GM23248 (cell line): ENCODE results near the gene ANKRD49. TPM values are rescaled to one million over a fixed set of nuclear protein-coding genes. Genes with fewer than 3 reads are reported as not detected.
A peak's percentile ranks its signal among the peaks of the same experiment; 100 is the strongest.

ENCODE experiments used
- DNase-seq: peaks from one replicate; pipeline ENCODE4 v3.0.0-alpha.2; 2015
- H2AFZ ChIP-seq: fragments of 200-600 bp; sonication (generic); 2 replicates; pipeline ENCODE4 v1.6.1; 2016; ENCODE audit warnings: antibody characterized with exemption
- H3F3A ChIP-seq: fragments of 200-600 bp; sonication (generic); 2 replicates; pipeline ENCODE4 v1.6.1; 2016; ENCODE audit warnings: mild to moderate bottlenecking, antibody characterized with exemption, mixed run types; ENCODE audit not compliant: insufficient read depth
- H3K27ac ChIP-seq: fragments of 200-600 bp; sonication (generic); 2 replicates; pipeline ENCODE4 v1.5.1; 2016; ENCODE audit warnings: mild to moderate bottlenecking
- H3K27me3 ChIP-seq: fragments of 200-600 bp; sonication (generic); replicated peaks from 2 replicates; pipeline ENCODE4 v1.6.1; 2016; ENCODE audit warnings: mild to moderate bottlenecking; ENCODE audit not compliant: insufficient read depth
- H3K36me3 ChIP-seq: fragments of 200-600 bp; sonication (generic); 2 replicates; pipeline ENCODE4 v1.6.1; 2016; ENCODE audit warnings: low read depth, mild to moderate bottlenecking
- H3K4me1 ChIP-seq: fragments of 200-600 bp; sonication (generic); 2 replicates; pipeline ENCODE4 v1.6.1; 2016; ENCODE audit warnings: mild to moderate bottlenecking; ENCODE audit not compliant: insufficient read depth
- H3K4me2 ChIP-seq: fragments of 200-600 bp; sonication (generic); one replicate; pipeline ENCODE4 v1.6.1; 2016; ENCODE audit warnings: mild to moderate bottlenecking; ENCODE audit not compliant: unreplicated experiment
- H3K4me3 ChIP-seq: fragments of 200-600 bp; sonication (generic); 2 replicates; pipeline ENCODE4 v1.5.1; 2016; ENCODE audit warnings: mild to moderate bottlenecking
- H3K79me2 ChIP-seq: fragments of 200-600 bp; sonication (generic); 2 replicates; pipeline ENCODE4 v1.6.1; 2016; ENCODE audit warnings: mild to moderate bottlenecking; ENCODE audit not compliant: insufficient read depth
- H3K9ac ChIP-seq: fragments of 200-600 bp; sonication (generic); 2 replicates; pipeline ENCODE4 v1.6.1; 2016; ENCODE audit warnings: mild to moderate bottlenecking
- H3K9me2 ChIP-seq: fragments of 200-600 bp; sonication (generic); 2 replicates; pipeline ENCODE4 v1.6.1; 2016; ENCODE audit warnings: mixed run types, mild to moderate bottlenecking, moderate library complexity; ENCODE audit not compliant: insufficient read depth
- H3K9me3 ChIP-seq: fragments of 200-600 bp; sonication (generic); one replicate; pipeline ENCODE4 v1.6.1; 2017; ENCODE audit warnings: low read depth
- H4K20me1 ChIP-seq: fragments of 200-600 bp; sonication (generic); 2 replicates; pipeline ENCODE4 v1.6.0; 2016; ENCODE audit not compliant: insufficient read depth
- EZH2 ChIP-seq: fragments of 200-600 bp; sonication (generic); IDR thresholded peaks from 2 replicates; pipeline ENCODE4 v1.6.1; 2018; ENCODE audit warnings: antibody characterized with exemption, mild to moderate bottlenecking; ENCODE audit not compliant: insufficient read depth, poor library complexity, severe bottlenecking
- EZH2phosphoT487 ChIP-seq: fragments of 200-600 bp; sonication (generic); IDR thresholded peaks from 2 replicates; pipeline ENCODE4 v1.6.1; 2018; ENCODE audit warnings: antibody characterized with exemption, moderate library complexity, mild to moderate bottlenecking, low read depth; ENCODE audit not compliant: insufficient read depth
- WGBS, 2 experiments: methylation state at CpG; one replicate each; pipeline ENCODE4 v1.1.6; 2015 to 2017; ENCODE audit warnings: low lambda C conversion rate in 2 of 2, low coverage in 1 of 2; ENCODE audit errors: missing lambda C conversion rate in 2 of 2; 5-methylcytosine and 5-hydroxymethylcytosine counted together
- in situ Hi-C: fragments of 300-500 bp; cut with MboI; formaldehyde crosslinking; loops from 2 replicates; pipeline ENCODE4 v1.15.0; 2020
- polyA plus RNA-seq: library from polyadenylated mRNA; unstranded; fragments of >200 nt; fragmentation: Nextera tagmentation; extraction: Ambion mirVana; gene quantifications from 2 replicates; pipeline ENCODE4 v1.2.1, GENCODE V29; 2016
- total RNA-seq: library from RNA; depleted of rRNA; stranded (reverse); fragments of >200 nt; shearing (Covaris generic); gene quantifications from 2 replicates; pipeline ENCODE4 v1.2.3, GENCODE V29; 2014; rRNA removed

The ANKRD49 gene, protein sequence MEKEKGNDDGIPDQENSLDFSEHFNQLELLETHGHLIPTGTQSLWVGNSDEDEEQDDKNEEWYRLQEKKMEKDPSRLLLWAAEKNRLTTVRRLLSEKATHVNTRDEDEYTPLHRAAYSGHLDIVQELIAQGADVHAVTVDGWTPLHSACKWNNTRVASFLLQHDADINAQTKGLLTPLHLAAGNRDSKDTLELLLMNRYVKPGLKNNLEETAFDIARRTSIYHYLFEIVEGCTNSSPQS
- 18.6 and 37.2 TPM in 2 replicates for total RNA-seq
- polyA plus RNA-seq: 13.9 and 14.1 TPM in 2 replicates

DNA sequence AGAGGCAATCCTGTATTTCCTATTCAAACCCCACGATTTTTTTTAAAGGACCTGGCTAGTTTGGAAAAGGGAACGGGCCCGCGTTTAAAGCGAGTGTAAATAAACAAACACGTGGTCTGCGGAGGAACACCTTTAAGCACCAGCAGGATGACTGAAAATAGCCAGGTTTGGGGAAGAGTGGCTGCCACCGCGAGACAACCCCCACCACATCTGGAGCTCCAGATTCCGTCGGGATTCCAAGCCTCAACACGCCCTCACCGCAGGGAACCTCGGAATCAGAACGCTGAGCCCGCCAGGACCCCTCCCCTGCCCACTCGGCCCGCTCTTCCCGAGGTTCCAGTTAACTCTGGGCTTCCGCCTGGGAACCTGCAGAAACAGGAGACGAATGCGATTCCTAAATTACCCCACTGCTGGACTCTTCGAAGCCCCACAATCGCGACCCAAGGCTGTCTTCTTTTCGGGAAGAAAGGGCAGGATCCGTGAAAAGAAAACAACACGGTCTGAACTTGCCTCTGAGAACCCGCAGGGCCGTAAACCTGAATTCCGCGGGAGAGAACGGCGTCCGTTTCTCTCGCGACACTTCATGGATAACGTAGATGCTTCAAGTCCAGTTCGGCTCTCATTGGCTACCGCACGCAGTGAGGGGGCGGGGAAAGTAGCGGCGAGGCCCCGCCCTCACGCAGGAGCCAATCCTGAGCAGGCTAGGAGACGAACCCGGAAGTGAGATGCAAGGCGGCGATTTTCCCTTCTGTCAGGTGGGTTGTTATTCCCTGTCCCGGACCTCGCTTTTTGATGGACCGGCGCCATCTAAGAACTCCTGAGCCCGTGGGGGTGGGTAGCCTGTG lies at the start of gene ANKRD49, which contains the start of gene MRE11:
Gene ANKRD49 (plus strand): TSS at position 704 of the 845 bp plus-strand sequence. CDS start 2,710 bp downstream, outside the sequence.
Gene MRE11 (minus strand): TSS at position 564 of the 845 bp plus-strand sequence. CDS start 1,043 bp downstream, outside the sequence.
- 1% methylated on average over 53 to 55 of the region's 55 CpGs for WGBS, 2 experiments
- peak; percentile 99 for DNase-seq
- TF ChIP-seq EZH2 (no peak), EZH2phosphoT487 (no peak)
- Histone ChIP-seq H3K9me3 (no peaks in the 10 kb centered on the region), H3K27me3 (no peaks in the 10 kb centered on the region), H2AFZ (peak within 1 kb of the TSS; percentile 98), H3K4me1 (peaks cover 24% of the 10 kb centered on the region), H4K20me1 (no peaks in the 10 kb centered on the region), H3K27ac (peak within 1 kb of the TSS; percentile 80), H3K36me3 (peaks cover 13% of the 10 kb centered on the region; the same call in 1 of the 2 replicates), H3K4me3 (peak within 1 kb of the TSS; percentile 86), H3K9ac (peak within 1 kb of the TSS; percentile 94), H3K9me2 (no peaks in the 10 kb centered on the region), H3K79me2 (peaks cover 44% of the 10 kb centered on the region), H3F3A (no peaks in the 10 kb centered on the region), H3K4me2 (peak within 1 kb of the TSS; percentile 96)
- in situ Hi-C loops: loop anchor here (10.0 kb wide), 1 partner anchor 599 kb away; no protein-coding TSS in a partner anchor

DNA sequence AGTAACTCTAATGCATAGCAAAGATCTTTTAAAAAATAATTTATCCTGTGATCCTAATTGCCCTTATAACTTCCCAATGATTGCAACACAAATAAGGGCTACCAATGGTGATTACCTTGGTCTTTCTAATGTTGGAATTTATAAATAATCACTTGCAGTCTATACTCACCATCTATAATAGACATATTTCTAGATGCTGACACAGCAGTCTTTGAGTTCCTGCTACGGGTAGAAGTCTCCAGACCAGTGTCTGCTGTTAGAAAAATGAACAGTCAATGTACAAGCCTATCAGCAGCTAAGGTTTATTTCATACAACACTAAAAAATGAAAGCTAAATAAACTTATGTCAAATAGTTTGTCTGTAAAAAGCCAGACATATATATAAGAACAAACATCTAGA lies 48.1 kb upstream of the ANKRD49 start:
- in situ Hi-C loops: no loop called here
- Histone ChIP-seq H4K20me1 (no peaks in the 10 kb centered on the region), H3K4me2 (no peak overlapping the region), H3K36me3 (peaks cover 14% of the 10 kb centered on the region), H3K9me2 (no peaks in the 10 kb centered on the region), H3K79me2 (no peaks in the 10 kb centered on the region), H2AFZ (no peak overlapping the region), H3F3A (peaks cover 13% of the 10 kb centered on the region), H3K9me3 (no peaks in the 10 kb centered on the region), H3K27me3 (no peaks in the 10 kb centered on the region), H3K27ac (no peak overlapping the region), H3K4me3 (no peak overlapping the region), H3K4me1 (peaks cover 20% of the 10 kb centered on the region), H3K9ac (no peak overlapping the region)
- no peak for TF ChIP-seq EZH2phosphoT487
- no peak for TF ChIP-seq EZH2
- 50 to 71% methylated on average over 1 of the region's 1 CpG for WGBS, 2 experiments
- no peak for DNase-seq

DNA sequence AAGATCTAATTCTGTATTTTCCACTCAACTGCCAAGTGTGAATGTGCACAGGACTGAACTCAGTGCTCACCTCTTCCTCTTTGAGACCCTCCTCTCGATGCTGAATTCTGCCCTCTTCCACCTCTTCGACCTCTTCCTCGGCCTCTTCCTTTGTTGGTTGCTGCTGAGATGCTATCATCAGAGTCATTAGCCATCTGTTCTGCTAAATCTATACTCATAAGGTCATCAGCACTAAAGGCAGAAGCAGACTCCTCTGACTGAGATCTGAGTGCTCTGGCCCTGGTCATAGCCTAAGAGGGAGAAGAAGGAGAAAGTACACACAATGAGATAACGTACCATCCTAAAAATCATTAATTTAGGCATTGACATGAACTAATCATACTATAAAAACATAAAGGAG lies 46.6 kb upstream of the ANKRD49 start:
- no peak overlapping the region for H3K4me3 ChIP-seq
- no peak for DNase-seq
- H3K9ac ChIP-seq: no peak overlapping the region
- no peaks in the 10 kb centered on the region for H3K9me2 ChIP-seq
- no peak overlapping the region for H3K4me2 ChIP-seq
- no peaks in the 10 kb centered on the region for H3K9me3 ChIP-seq
- TF ChIP-seq EZH2phosphoT487 (no peak), EZH2 (no peak)
- H3K27ac ChIP-seq: no peak overlapping the region
- no peaks in the 10 kb centered on the region for H3K79me2 ChIP-seq
- H2AFZ ChIP-seq: no peak overlapping the region
- 79 to 83% methylated on average over 4 of the region's 4 CpGs for WGBS, 2 experiments
- H3K36me3 ChIP-seq: peaks cover 14% of the 10 kb centered on the region
- no peaks in the 10 kb centered on the region for H3K27me3 ChIP-seq
- in situ Hi-C loops: no loop called here
- peaks cover 13% of the 10 kb centered on the region for H3F3A ChIP-seq
- H3K4me1 ChIP-seq: peaks cover 20% of the 10 kb centered on the region
- H4K20me1 ChIP-seq: no peaks in the 10 kb centered on the region

DNA sequence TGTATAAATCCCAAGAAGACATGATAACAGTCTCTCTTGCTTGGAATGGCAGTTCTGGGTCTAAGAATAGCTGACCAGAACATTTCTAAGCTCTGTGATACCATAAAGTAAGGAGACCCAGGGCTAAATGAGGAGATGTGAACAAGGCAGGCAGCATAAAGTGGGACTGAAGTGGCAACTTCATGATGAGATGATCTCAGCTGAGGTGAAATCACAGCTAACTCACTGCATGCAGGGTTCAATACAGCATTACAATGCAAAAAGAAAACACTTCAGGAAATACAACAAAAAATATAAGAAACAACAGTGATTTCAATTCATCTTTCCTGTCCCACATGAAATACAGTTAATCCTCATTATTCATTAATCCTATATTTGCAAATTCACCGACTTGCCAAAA lies 44.8 kb upstream of the ANKRD49 start:
- Histone ChIP-seq H3K9me3 (no peaks in the 10 kb centered on the region), H3K4me3 (no peak overlapping the region), H4K20me1 (no peaks in the 10 kb centered on the region), H3K27me3 (no peaks in the 10 kb centered on the region), H3K27ac (peak overlapping the region; percentile 63), H3K4me1 (peaks cover 20% of the 10 kb centered on the region), H3K9me2 (no peaks in the 10 kb centered on the region), H3K79me2 (no peaks in the 10 kb centered on the region), H2AFZ (no peak overlapping the region), H3F3A (peaks cover 13% of the 10 kb centered on the region), H3K36me3 (peaks cover 9% of the 10 kb centered on the region), H3K4me2 (peak overlapping the region; percentile 19), H3K9ac (peak overlapping the region; percentile 7; the same call in 1 of the 2 replicates)
- no peak for TF ChIP-seq EZH2phosphoT487
- TF ChIP-seq EZH2: no peak
- DNase-seq: peak; percentile 38
- WGBS, 2 experiments: 14 to 17% methylated on average over 1 of the region's 1 CpG
- in situ Hi-C loops: no loop called here
